Panc1 (cell line): ENCODE results near the gene LPAR2. TPM values are rescaled to one million over a fixed set of nuclear protein-coding genes. Genes with fewer than 3 reads are reported as not detected.

Experiments
- ATAC-seq: fragments of 200-7000 bp; cut with Tn5 transposase; 2 replicates; pipeline ENCODE4 v1.9.1; 2020; ENCODE audit warnings: mild to moderate bottlenecking, moderate library complexity
- BruUV-seq: library from RNA; stranded (reverse); fragments of 400-500 nt; replicated peaks from 2 replicates; lab custom pipeline; 2021; lab: Mats Ljungman, UMichigan
- CTCF ChIA-PET: fragments of 300-600 bp; sonication (Branson Sonifier 250); formaldehyde crosslinking; loops from one replicate; lab custom pipeline; 2022; ENCODE audit warnings: antibody characterized with exemption; lab: Charles Lee
- POLR2A ChIA-PET: fragments of 300-600 bp; sonication (Branson Sonifier 250); formaldehyde crosslinking; loops from one replicate; lab custom pipeline; 2022; ENCODE audit warnings: antibody characterized with exemption; lab: Charles Lee
- DNase-seq: peaks from one replicate; pipeline ENCODE4 v3.0.0-alpha.2; 2010; ENCODE audit warnings: low read depth, low spot score
- H3K27ac ChIP-seq: 2 replicates; pipeline ENCODE4 v1.5.1; 2011; ENCODE audit warnings: mild to moderate bottlenecking, low read length, inconsistent platforms
- H3K27me3 ChIP-seq: fragments of 200-500 bp; sonication (Bioruptor generic); 2 replicates; pipeline ENCODE4 v1.6.0; 2014; ENCODE audit warnings: low read length, inconsistent platforms; ENCODE audit not compliant: control insufficient read depth, insufficient read depth
- H3K36me3 ChIP-seq: fragments of 200-500 bp; sonication (Bioruptor generic); 2 replicates; pipeline ENCODE4 v1.5.1; 2014; ENCODE audit warnings: inconsistent platforms, mild to moderate bottlenecking, low read length, moderate library complexity; ENCODE audit not compliant: control insufficient read depth, insufficient read depth
- H3K4me1 ChIP-seq: 2 replicates; pipeline ENCODE4 v1.5.1; 2011; ENCODE audit warnings: inconsistent platforms, mild to moderate bottlenecking, low read length, moderate library complexity; ENCODE audit not compliant: control insufficient read depth, insufficient read depth
- H3K4me3 ChIP-seq, 2 experiments: 2 replicates each; pipeline ENCODE4 v1.5.1; 2011 to 2012; ENCODE audit warnings: low read depth in 2 of 2, low read length in 2 of 2, mild to moderate bottlenecking in 2 of 2, inconsistent platforms in 1 of 2, moderate library complexity in 1 of 2
- H3K9me3 ChIP-seq: fragments of 200-500 bp; sonication (Bioruptor generic); 2 replicates; pipeline ENCODE4 v1.5.1; 2014; ENCODE audit warnings: low read depth, mild to moderate bottlenecking, inconsistent platforms, low read length, moderate library complexity; ENCODE audit not compliant: control insufficient read depth, insufficient read depth
- CTCF ChIP-seq: fragments of 450-650 bp; IDR thresholded peaks from 2 replicates; pipeline ENCODE4 v1.5.1; 2017; ENCODE audit warnings: mild to moderate bottlenecking
- POLR2AphosphoS5 ChIP-seq: IDR thresholded peaks from 2 replicates; pipeline ENCODE4 v1.6.1; 2012; ENCODE audit warnings: mild to moderate bottlenecking, low read depth, low read length, moderate library complexity
- SIN3A ChIP-seq: IDR thresholded peaks from 2 replicates; pipeline ENCODE4 v1.6.1; 2012; ENCODE audit warnings: low read depth, mild to moderate bottlenecking, low read length, moderate library complexity, borderline replicate concordance; ENCODE audit not compliant: insufficient read depth
- TCF7L2 ChIP-seq: IDR thresholded peaks from 2 replicates; pipeline ENCODE4 v1.6.1; 2011; ENCODE audit warnings: mild to moderate bottlenecking, low read depth, low read length, inconsistent platforms
- in situ Hi-C: cut with HindIII; loops from 2 replicates; pipeline ENCODE4 v1.10.0; 2016; ENCODE audit warnings: low sequenced_read_pairs, low pct_unique_long_range_greater_than_20kb
- intact Hi-C: fragments of 100-400 bp; cut with micrococcal nuclease; formaldehyde crosslinking; loops from one replicate; pipeline ENCODE4 v1.10.0; 2022; ENCODE audit not compliant: unreplicated experiment
- total RNA-seq: library from RNA; stranded (reverse); gene quantifications from one replicate; pipeline ENCODE4 v1.2.1, GENCODE V29; 2021; ENCODE audit not compliant: unreplicated experiment
- TF ChIP-seq, protein P1 (sequence below), 2 experiments: IDR thresholded peaks; 2 replicates each; pipeline ENCODE4 v1.6.1; 2011 to 2012; ENCODE audit warnings: low read depth in 2 of 2, control low read depth in 1 of 2, low read length in 1 of 2, mild to moderate bottlenecking in 1 of 2, moderate library complexity in 1 of 2; ENCODE audit not compliant: insufficient read depth in 1 of 2

LPAR2 gene
- total RNA-seq, 1 experiment from 2014 or later = 16.0 TPM

- CTCF ChIA-PET = no interaction called here
- in situ Hi-C loops (no loop called here), intact Hi-C loops (no loop called here)
- ATAC-seq (no peak), DNase-seq (no peak)
- POLR2A ChIA-PET = no interaction called here
- BruUV-seq = no TSS peak
- no peaks in the 10 kb centered on the region for H3K9me3 ChIP-seq
- no peaks in the 10 kb centered on the region for H3K36me3 ChIP-seq
- TF ChIP-seq, protein P1, sequence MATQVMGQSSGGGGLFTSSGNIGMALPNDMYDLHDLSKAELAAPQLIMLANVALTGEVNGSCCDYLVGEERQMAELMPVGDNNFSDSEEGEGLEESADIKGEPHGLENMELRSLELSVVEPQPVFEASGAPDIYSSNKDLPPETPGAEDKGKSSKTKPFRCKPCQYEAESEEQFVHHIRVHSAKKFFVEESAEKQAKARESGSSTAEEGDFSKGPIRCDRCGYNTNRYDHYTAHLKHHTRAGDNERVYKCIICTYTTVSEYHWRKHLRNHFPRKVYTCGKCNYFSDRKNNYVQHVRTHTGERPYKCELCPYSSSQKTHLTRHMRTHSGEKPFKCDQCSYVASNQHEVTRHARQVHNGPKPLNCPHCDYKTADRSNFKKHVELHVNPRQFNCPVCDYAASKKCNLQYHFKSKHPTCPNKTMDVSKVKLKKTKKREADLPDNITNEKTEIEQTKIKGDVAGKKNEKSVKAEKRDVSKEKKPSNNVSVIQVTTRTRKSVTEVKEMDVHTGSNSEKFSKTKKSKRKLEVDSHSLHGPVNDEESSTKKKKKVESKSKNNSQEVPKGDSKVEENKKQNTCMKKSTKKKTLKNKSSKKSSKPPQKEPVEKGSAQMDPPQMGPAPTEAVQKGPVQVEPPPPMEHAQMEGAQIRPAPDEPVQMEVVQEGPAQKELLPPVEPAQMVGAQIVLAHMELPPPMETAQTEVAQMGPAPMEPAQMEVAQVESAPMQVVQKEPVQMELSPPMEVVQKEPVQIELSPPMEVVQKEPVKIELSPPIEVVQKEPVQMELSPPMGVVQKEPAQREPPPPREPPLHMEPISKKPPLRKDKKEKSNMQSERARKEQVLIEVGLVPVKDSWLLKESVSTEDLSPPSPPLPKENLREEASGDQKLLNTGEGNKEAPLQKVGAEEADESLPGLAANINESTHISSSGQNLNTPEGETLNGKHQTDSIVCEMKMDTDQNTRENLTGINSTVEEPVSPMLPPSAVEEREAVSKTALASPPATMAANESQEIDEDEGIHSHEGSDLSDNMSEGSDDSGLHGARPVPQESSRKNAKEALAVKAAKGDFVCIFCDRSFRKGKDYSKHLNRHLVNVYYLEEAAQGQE (IDR thresholded peaks at IDR 0.05; ENCODE audit: insufficient read depth in 1 of 2, low read depth in 2 of 2, low read length in 1 of 2) = no peak
- TF ChIP-seq TCF7L2 (no peak), SIN3A (no peak), POLR2AphosphoS5 (no peak), CTCF (no peak)
- no peak overlapping the region for H3K4me3 ChIP-seq
- no peaks in the 10 kb centered on the region for H3K27me3 ChIP-seq
- H3K27ac ChIP-seq = no peak overlapping the region
- H3K4me1 ChIP-seq = peaks cover 3% of the 10 kb centered on the region; the same call in 1 of the 2 replicates
Observed at GRCh38 chr19:19632661-19633060, 4.6 kb upstream of the LPAR2 start.

DNA sequence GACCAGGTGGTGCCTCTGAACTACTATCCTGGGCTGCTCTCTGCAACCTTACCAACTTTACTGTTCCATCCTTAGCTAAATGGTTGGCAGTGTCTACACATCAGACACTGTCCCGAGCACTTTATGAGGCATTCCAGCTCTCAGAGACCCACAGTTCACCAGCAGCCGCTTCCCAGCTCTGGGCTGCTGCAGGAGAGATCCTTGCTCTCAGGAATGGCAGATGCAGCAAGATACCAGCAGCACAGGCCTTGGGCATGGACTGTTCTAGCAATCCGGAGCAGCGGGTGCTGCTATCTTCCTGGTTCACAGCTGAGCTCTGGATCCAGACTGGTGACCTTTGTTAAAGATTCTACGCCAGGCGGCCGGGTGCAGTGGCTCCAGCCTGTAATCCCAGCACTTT is 3.3 kb upstream of the LPAR2 start:
- intact Hi-C loops (no loop called here), in situ Hi-C loops (no loop called here)
- CTCF ChIA-PET = no interaction called here
- DNase-seq (no peak), ATAC-seq (no peak)
- TF ChIP-seq SIN3A (no peak), CTCF (no peak), TCF7L2 (no peak), POLR2AphosphoS5 (no peak)
- TF ChIP-seq, protein P1 (IDR thresholded peaks at IDR 0.05; ENCODE audit: insufficient read depth in 1 of 2, low read depth in 2 of 2, low read length in 1 of 2) = no peak
- POLR2A ChIA-PET = no interaction called here
- H3K36me3 ChIP-seq = no peaks in the 10 kb centered on the region
- H3K27ac ChIP-seq = no peak overlapping the region
- no TSS peak for BruUV-seq
- H3K27me3 ChIP-seq = no peaks in the 10 kb centered on the region
- H3K9me3 ChIP-seq = no peaks in the 10 kb centered on the region
- H3K4me1 ChIP-seq = peaks cover 3% of the 10 kb centered on the region; the same call in 1 of the 2 replicates
- no peak overlapping the region for H3K4me3 ChIP-seq
